Measurements from ENCODE around the gene NMUR2. TPM values are rescaled to one million over a fixed set of nuclear protein-coding genes. Genes with fewer than 3 reads are reported as not detected.

Gene NMUR2
- total RNA-seq, 1 donor: not detected

DNA sequence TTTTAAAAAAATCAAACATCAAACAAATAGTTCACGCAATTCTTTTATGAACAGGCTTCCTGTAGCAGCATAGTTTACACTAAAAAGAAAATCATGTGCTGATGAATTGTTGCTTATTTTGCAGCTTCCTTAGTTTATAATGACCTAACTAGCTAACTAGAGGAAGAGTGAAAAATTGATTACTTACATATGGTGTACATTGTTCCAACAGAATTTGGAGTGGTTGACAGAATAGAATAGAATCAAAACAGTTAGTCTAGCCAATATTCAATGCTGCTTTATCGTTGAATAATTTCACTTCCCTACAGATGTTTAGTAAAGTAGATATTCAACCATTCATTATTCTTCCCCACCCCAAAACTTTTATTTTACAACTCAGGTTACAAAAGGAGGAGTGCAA is 4.2 kb downstream of the NMUR2 start:
- no peaks in the 10 kb centered on the region for H3K79me2 ChIP-seq (ENCODE audit: insufficient read depth, low read length)
- H2AFZ ChIP-seq (ENCODE audit: low read length): no peak overlapping the region
- H4K20me1 ChIP-seq (ENCODE audit: insufficient read depth, low read length): no peaks in the 10 kb centered on the region
- TF ChIP-seq, protein P1, sequence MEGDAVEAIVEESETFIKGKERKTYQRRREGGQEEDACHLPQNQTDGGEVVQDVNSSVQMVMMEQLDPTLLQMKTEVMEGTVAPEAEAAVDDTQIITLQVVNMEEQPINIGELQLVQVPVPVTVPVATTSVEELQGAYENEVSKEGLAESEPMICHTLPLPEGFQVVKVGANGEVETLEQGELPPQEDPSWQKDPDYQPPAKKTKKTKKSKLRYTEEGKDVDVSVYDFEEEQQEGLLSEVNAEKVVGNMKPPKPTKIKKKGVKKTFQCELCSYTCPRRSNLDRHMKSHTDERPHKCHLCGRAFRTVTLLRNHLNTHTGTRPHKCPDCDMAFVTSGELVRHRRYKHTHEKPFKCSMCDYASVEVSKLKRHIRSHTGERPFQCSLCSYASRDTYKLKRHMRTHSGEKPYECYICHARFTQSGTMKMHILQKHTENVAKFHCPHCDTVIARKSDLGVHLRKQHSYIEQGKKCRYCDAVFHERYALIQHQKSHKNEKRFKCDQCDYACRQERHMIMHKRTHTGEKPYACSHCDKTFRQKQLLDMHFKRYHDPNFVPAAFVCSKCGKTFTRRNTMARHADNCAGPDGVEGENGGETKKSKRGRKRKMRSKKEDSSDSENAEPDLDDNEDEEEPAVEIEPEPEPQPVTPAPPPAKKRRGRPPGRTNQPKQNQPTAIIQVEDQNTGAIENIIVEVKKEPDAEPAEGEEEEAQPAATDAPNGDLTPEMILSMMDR (IDR thresholded peaks at IDR 0.05; ENCODE audit: extremely low read depth, low read depth, low read length): no peak
- no peaks in the 10 kb centered on the region for H3K9me3 ChIP-seq (ENCODE audit: low read depth, low read length)
- no peak for DNase-seq (ENCODE audit: insufficient read length, low spot score, missing footprints)
- no peaks in the 10 kb centered on the region for H3K36me3 ChIP-seq (ENCODE audit: insufficient read depth, low read length)
- H3K4me1 ChIP-seq (ENCODE audit: insufficient read depth, low read length): no peaks in the 10 kb centered on the region
- H3K4me2 ChIP-seq (ENCODE audit: insufficient read depth, low read length): no peak overlapping the region
- no peak overlapping the region for H3K4me3 ChIP-seq (ENCODE audit: insufficient read depth, low read length)
- no peaks in the 10 kb centered on the region for H3K27me3 ChIP-seq (ENCODE audit: insufficient read depth, low read length)
- H3K27ac ChIP-seq (ENCODE audit: low read depth, low read length): no peak overlapping the region

DNA sequence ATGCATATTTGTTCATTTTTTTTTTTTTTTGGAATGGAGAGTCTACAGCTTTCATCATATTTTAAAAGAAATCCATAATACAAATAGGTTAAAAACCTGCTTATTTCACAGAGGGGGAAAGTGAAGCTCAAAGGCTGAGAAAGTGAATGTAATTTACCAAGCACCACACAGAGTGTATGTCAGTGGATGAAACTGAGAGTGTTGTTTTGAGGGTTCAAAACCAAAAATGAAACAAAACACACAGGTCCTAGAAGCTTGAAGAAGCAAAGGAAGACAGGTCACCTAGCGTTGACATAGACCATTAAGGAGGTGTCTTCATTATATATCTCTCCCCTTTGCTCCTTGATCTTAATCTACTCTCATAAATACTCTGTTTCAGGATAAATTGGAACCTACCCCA is 7.5 kb downstream of the NMUR2 start:
- Histone ChIP-seq H3K4me1 (ENCODE audit: insufficient read depth, low read length) (no peaks in the 10 kb centered on the region), H3K79me2 (ENCODE audit: insufficient read depth, low read length) (no peaks in the 10 kb centered on the region), H4K20me1 (ENCODE audit: insufficient read depth, low read length) (no peaks in the 10 kb centered on the region), H3K36me3 (ENCODE audit: insufficient read depth, low read length) (no peaks in the 10 kb centered on the region), H3K9me3 (ENCODE audit: low read depth, low read length) (no peaks in the 10 kb centered on the region), H2AFZ (ENCODE audit: low read length) (no peak overlapping the region), H3K27me3 (ENCODE audit: insufficient read depth, low read length) (no peaks in the 10 kb centered on the region), H3K4me3 (ENCODE audit: insufficient read depth, low read length) (no peak overlapping the region), H3K27ac (ENCODE audit: low read depth, low read length) (no peak overlapping the region), H3K4me2 (ENCODE audit: insufficient read depth, low read length) (no peak overlapping the region)
- DNase-seq (ENCODE audit: insufficient read length, low spot score, missing footprints): no peak
- TF ChIP-seq, protein P1 (IDR thresholded peaks at IDR 0.05; ENCODE audit: extremely low read depth, low read depth, low read length): no peak

GRCh38 chr5:152393441-152393840 is 11.6 kb downstream of the NMUR2 start:
- no peaks in the 10 kb centered on the region for H3K79me2 ChIP-seq (ENCODE audit: insufficient read depth, low read length)
- no peaks in the 10 kb centered on the region for H3K36me3 ChIP-seq (ENCODE audit: insufficient read depth, low read length)
- no peaks in the 10 kb centered on the region for H3K27me3 ChIP-seq (ENCODE audit: insufficient read depth, low read length)
- H2AFZ ChIP-seq (ENCODE audit: low read length): no peak overlapping the region
- no peaks in the 10 kb centered on the region for H3K4me1 ChIP-seq (ENCODE audit: insufficient read depth, low read length)
- no peak overlapping the region for H3K27ac ChIP-seq (ENCODE audit: low read depth, low read length)
- DNase-seq (ENCODE audit: insufficient read length, low spot score, missing footprints): no peak
- no peaks in the 10 kb centered on the region for H4K20me1 ChIP-seq (ENCODE audit: insufficient read depth, low read length)
- no peak overlapping the region for H3K4me3 ChIP-seq (ENCODE audit: insufficient read depth, low read length)
- H3K9me3 ChIP-seq (ENCODE audit: low read depth, low read length): peaks cover 2% of the 10 kb centered on the region
- no peak overlapping the region for H3K4me2 ChIP-seq (ENCODE audit: insufficient read depth, low read length)
- TF ChIP-seq, protein P1 (IDR thresholded peaks at IDR 0.05; ENCODE audit: extremely low read depth, low read depth, low read length): no peak

DNA sequence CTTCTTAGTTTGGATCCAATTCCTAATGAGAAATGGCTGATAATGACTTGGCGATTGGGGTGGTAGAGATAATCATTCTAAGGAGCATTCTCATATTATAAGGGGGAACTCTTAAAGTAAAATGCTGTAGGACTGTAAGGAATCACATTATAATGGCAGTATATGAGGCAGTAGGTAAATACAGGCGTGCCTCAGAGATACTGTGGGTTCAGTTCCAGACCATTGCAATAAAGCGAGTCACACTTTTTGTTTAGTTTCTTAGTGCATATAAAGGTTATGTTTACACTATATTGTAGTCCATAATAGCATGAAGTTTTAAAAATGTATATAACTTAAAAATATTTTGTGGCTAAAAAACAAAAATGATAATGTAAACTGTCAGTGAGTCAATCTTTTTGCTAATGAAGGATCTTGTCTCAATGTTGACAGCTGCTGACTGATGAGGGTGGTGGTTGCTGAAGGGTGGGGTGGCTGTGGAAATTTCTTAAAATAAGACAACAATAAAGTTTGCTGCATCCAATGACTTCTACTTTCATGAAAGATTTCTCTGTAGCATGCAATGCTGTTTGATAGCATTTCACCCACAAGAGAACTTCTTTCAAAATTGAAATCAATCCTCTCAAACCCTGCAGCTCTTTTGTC is 15.8 kb downstream of the NMUR2 start:
- Histone ChIP-seq H3K36me3 (ENCODE audit: insufficient read depth, low read length) (no peaks in the 10 kb centered on the region), H3K4me1 (ENCODE audit: insufficient read depth, low read length) (no peaks in the 10 kb centered on the region), H3K27ac (ENCODE audit: low read depth, low read length) (no peak overlapping the region), H3K79me2 (ENCODE audit: insufficient read depth, low read length) (no peaks in the 10 kb centered on the region), H3K27me3 (ENCODE audit: insufficient read depth, low read length) (no peaks in the 10 kb centered on the region), H4K20me1 (ENCODE audit: insufficient read depth, low read length) (no peaks in the 10 kb centered on the region), H3K4me2 (ENCODE audit: insufficient read depth, low read length) (no peak overlapping the region), H3K4me3 (ENCODE audit: insufficient read depth, low read length) (no peak overlapping the region), H3K9me3 (ENCODE audit: low read depth, low read length) (peaks cover 2% of the 10 kb centered on the region), H2AFZ (ENCODE audit: low read length) (no peak overlapping the region)
- TF ChIP-seq, protein P1 (IDR thresholded peaks at IDR 0.05; ENCODE audit: extremely low read depth, low read depth, low read length): no peak
- DNase-seq (ENCODE audit: insufficient read length, low spot score, missing footprints): no peak

All from osteoblast (primary cell).